ENCODE measurements around the gene CIAO2B.
A peak's percentile ranks its signal among the peaks of the same experiment; 100 is the strongest.
"Not testable (repeated sequence)": the region's sequence is repeated elsewhere in the genome, so short reads cannot be mapped to it uniquely, and the experiment has no call there.

CIAO2B gene

DNA sequence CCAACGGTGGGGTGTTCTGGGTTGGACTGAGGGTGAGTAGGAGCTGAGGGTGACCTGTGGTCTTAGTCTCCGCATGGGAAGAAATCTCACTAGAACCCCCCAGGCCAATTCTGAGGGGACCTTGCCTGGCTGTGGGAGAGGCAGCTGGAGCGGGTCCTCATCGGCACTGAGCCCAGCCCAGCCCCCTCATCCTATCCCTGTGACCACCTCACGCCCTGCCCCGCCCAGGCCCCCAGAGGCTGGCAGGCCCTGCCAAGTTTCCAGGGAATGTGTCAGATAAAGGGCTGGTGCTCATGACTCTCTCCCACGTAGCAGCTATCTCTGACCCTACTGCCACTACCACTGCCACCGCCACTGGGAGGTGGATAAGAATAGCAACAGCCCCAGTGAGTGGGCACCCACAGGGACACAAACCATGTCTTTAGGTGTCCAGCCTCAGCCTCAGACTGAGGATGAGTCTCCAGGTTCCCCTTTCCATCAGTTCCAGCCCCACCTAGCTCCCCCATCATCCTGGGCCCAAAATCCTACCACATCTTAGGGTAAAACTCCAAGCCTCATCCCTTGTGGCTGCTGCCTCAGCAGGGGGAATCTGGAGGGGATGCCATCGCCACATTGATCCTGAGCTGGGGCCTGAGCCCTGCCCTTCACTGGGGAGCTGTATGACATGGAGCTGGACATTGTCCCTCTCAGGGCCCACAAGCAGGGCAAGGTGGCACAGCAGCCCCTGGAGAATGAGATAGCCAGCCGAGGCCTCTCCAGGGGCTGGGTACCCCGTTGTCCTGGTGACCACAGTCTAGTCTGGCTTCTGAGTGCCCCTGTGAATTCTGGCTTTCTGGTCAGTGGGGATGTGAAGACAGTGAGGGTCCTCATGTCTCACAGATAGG, 30.4 kb downstream of the CIAO2B start:
- no peak for DNase-seq (ENCODE audit: low read depth)

DNA sequence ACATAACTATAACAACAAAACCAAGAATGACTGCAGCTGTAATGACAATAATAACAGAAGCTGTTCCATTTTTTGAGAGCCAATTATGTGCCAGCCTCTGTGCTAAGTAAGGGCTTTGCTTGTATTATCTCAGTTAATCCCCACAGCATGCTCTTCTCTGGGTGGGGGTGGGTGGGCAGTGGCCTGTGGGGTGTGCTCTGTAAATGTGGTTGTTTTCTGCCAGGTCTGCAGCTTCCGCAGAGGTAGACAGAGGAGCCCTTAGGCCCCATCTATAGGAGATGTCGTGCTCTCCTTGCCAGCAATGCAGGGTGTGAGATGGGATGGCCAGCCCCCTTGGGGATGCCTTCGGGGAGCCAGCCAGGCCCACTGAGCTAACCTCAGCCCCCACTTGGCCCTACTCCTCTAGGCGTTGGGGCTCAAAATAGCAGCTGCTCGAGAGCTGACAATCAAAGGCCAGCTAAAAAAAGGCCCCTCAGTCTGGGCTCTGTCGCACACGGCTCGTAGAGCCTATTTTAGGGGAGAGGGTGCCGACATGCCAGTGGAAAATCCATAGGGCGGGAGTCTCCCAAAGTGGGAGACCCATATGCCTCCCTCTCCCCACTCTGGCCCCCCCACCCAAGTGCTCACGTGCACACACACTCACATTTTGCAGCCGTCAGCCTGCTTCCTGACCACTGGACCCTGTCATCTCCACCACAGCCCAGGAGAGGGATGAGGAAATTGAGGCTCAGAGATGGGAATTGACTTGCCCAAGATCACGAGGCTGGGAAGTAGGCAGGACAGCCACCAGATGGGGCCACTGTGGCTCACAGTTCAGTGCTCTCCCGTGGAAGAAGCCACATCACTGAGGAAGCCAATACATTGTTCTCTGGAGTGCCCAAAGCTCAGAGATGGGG, 31.3 kb downstream of the CIAO2B start:
- no peak for DNase-seq (ENCODE audit: low read depth)

DNA sequence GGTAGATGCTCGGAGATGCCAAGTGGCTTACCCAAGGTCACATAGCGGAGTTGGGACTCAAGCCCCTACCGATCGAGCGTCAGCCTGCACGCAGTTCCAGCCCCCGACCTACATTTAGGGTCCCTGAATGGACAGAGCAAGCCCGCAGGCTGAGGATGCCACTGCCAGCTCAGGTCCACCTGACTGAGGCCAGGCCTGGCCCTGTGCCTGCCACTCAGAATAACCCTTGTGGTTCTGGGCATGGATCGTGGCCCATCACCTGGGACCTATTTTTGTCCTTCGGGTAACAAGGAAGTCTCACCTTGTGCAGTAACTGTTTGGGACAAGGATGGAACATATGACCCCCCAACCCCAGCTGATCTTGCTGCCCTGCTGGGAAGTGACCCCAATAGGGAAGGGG, 32.6 kb downstream of the CIAO2B start:
- no peak for DNase-seq (ENCODE audit: low read depth)

DNA sequence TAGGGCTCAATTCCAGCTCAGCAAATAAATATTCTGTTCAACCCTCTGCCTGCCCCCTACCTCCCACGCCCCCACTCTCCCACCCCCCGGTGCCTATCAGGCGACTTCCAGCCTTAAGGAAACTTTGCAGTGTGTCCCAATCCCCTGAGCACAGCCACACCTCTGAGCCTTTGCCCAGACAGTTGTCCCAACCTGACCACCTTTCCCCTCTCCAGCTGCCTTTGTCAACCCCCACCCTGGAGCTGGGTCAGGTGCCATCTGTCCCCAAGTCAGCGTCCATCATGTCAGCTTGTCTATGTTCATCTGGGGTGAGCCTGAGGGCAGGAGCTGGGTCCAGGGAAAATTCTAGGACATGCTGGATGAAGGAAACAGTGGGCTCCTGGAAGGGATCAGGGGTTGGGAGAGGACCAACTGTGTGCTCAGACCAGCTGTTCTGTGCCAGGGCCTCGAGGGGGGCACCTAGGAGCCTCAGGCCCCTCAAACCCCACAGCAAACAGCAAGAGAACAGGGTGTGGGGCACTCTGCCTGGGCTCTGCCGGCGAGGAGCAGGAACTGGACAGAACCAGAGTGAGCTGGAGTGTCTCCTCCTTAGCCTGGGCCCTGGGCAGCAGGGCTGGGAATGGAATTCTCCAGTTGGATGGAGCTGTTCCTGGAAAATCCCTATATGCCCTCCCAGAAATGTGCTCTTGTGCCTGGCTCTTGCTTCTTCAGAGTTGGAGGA, 33.3 kb downstream of the CIAO2B start:
- no peak for DNase-seq (ENCODE audit: low read depth)

DNA sequence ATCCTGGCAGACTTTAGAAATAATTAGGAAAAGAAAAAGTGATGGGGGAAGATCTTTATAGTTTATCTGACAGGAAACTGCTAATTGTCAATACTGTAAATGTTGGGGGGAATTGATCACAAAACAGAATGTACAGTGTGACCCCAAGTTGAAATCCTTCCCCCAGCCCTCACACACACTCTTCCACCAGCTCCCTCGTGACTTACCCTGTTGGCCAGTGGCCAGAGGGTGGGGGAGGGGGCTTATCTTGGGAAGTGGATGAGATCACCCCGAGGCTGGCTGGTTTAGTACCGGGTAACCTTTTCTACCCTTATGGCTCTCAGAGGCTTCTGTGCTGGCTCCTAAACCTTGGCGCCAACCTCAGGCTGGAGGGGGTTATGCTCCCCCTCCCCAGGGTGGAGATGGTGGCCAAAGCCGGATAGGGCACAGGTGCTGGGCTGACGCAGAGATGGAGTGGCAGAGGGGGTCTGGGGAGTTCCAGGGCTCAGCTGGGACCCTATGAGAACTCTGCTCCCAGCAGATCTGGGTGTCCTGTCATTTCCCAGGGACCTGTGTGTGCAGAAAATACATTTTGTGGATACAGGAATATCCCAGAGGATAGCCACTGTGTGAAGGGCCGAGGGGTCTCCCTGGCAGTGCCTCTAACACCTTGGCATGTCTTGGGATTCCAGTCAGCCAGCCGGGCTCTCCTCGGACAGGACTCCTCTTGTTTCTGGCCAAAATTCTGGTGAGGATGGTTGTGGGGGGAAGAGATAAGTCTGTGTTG, 34.1 kb downstream of the CIAO2B start:
- DNase-seq (ENCODE audit: low read depth) = no peak

DNA sequence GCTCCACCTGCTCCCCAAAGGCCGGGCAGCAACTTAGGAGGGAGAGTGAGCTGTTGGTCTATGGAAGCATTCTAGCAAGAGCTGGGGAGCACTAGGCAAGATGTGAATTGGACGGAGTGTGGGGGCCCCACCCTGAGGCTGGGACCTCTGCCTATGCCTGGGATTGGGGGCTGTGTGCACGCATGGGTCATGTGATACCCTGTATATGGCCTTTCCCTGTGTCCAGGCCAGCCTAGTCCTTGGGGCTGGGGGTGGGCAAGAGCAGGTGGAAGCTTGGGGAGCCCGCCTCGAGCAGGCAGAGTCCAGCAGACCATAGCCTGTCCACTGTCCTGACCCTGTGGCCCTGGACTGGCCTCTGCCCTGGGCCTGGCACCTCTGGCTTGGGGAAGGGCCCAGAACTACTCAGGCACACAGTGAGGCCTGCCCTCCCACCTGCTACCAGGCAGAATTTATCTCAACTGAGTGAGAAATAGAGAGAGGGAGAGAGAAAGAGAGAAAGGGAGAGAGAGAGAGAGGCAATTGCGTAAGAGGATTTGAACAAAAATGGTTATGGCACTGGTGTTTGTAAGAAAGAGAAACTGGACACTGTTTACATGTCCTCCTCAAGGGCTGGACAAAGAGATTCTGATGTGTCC, 34.8 kb downstream of the CIAO2B start:
- DNase-seq (ENCODE audit: low read depth) = no peak

DNA sequence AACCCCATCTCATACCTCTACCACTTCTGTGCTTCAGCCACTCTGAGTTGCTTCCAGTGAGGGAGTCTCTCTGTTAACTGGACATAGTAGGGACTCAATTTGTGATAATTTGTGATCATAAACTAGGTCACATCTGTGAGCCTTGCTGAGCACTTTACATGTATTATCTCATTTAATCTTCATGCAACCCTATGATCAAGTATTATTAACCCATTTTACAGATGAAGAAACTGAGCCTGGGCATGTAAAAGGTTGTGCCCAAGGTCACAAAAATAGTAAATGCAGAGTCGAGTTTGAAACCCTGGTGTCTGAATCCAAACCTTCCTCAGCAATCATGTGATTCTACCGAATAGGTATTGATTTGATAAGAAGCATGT, 35.3 kb downstream of the CIAO2B start:
- no peak for DNase-seq (ENCODE audit: low read depth)

DNA sequence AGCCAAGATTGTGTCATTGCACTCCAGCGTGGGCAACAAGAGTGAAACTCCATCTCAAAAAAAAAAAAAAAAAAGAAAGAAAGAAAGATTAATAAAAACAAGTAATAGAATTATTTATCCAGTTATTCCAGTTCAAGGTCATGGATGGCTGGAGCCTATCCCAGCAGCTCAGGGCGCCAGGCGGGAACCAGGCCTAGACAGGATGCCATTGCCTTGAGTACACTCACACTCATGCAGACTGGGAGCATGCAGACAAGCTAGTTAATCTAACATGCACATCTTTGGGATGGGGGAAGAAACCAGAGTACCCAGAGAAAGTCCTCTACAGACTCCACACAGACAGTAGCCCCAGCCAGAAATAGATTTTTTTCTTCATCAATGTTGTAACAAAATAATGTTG, 36.0 kb downstream of the CIAO2B start:
- no peak for DNase-seq (ENCODE audit: low read depth)

DNA sequence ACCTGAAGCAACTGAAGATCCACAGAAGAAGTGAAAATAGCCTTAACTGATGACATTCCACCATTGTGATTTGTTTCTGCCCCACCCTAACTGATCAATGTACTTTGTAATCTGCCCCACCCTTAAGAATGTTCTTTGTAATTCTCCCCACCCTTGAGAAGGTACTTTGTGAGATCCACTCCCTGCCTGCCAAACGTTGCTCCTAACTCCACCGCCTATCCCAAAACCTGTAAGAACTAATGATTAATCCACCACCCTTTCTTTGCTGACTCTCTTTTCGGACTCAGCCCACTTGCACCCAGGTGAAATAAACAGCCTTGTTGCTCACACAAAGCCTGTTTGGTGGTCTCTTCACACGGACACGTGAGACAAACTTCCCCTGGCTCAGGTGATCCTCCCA, 37.5 kb downstream of the CIAO2B start:
- not testable (repeated sequence) for DNase-seq (ENCODE audit: low read depth)

DNA sequence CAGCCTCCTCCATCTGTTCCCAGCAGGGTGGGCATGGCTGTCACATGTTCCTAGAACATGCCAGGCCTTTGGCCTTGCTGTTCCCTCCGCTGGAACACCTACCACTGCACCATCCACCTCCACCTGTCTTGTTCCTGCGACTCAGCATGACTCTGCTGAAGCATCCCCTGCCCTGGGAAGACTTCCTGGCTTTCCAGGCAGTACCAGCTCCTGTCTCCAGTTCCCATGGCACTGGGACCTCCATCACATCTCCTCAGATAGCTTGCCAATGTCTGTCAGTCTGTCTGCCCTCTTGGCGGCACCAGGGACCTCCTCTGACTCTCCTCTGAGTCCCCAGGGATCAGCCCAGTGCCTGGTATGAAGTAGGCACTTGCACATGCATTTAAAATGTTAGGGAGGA, 38.2 kb downstream of the CIAO2B start:
- no peak for DNase-seq (ENCODE audit: low read depth)

DNA sequence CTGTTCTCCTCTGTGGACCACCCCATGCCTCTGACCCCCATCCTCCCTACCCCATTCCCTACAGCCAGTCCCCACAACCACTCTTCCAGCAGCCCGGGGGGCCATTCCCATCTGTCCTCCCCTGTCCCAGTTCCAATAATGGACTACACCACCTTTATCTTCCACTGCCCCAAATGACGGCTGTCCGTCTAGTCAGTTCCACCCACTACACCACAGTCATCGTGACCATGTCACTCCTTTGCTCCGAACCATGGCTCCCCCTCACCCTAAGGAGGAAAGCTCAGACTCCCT, 38.6 kb downstream of the CIAO2B start:
- DNase-seq (ENCODE audit: low read depth) = no peak

DNA sequence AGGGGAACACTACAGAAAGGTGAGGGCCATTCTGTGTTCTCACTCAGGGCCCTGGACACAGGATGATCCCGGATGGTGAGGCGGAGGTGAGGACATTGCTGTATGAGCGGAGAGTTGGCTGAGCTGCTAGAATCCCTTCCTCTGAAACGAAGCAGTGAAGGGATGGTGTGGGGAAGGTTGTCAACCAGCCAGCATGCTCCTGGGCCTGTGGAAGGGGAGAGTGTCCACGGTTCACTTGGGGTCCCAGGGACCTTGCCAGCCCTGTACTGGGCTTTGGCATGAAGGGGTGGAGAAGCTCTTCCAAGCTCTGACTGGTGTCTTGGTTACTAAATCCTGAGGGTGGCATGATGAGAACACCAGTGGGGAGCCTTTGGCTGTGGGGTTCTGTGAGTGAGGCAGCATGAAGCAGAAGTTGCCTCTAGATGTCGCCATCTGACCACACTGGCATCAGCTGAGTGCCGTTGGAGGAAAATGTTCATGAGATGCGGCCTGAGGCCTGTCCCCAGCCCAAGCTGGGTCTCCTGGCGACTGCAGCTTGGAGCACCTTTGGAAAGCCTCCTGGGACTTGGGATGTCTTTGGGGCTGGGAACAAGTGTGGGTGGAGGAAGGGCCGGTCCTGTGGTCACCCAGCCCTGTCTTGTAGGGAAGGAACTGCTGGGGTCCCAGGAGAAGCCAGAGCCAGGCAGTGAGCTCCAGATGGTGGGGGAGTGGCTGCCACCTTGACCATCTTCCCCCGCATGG, 39.1 kb downstream of the CIAO2B start:
- peak; percentile 54 for DNase-seq (ENCODE audit: low read depth)

DNA sequence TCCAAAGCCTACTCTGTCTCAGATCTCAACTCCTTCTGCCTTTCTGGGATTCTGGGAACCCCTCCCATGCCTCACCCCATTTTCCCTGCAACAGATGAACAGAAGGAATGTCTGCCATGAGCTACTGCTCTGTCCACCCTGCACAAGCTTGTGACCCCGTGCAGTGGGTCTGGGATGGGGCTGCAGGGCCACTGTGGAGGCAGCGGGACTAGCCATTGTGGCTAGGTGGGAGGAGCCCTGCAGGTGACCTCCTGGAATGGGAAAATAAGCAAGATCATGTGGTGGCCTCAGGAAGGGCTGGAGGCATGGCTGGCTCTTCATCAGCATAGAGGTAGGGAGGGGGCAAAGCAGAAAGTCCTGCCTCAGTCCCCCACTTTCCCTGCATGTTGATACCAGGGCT, 40.1 kb downstream of the CIAO2B start:
- DNase-seq (ENCODE audit: low read depth) = no peak

DNA sequence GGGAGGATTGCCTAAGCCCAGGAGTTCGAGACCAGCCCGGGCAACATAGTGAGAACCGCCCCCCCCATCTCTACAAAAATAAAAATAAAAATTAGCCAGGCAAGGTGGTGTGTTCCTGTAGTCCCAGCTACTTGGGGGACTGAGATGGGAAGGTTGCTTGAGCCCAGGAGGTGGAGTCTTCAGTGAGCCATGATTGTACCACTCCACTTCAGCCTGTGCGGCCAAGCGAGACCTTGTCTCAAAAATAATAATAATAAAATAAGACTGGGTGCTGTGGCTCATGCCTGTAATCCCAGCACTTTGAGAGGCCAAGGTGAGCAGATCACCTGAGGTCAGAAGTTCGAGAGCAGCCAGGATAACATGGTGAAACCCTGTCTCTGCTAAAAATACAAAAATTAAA, 42.4 kb downstream of the CIAO2B start:
- DNase-seq (ENCODE audit: low read depth) = no peak

DNA sequence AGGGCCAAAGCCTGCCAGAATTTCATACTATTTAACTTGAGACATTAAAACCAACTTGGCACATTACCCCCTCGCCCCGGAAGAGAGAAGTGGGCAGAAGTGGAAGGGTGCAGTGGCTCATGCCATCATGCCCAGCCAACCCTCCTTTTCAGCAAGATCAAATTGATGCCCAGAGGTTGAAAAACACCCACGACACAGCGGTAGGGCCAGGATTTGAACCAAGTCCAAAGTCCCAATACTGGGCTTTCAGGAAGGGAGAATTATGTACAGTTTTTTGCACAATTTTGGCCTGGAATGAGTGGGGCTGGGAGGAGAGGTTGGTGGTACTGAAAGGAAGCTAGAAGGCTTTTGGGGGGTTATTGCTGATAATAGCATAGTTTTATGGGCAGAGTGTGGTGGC, 42.8 kb downstream of the CIAO2B start:
- no peak for DNase-seq (ENCODE audit: low read depth)

DNA sequence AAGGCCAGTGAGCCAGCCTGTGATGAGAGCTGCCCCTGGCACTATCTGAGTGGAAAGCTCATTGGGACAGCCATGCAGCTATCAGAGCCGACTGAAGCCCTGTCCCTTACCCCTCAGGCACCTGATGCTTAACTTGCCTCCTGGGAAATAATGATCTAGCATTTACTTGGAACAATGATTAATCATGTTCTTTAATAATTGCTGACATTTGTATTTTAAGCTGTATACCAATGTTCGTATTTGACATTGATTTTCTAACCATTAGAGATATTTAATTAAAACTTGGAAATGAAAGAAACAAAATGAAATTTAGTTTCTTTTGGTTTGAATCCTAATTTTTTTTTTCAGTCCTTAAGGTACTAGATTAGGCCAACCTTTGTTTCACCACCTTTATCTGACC, 43.4 kb downstream of the CIAO2B start:
- no peak for DNase-seq (ENCODE audit: low read depth)

DNA sequence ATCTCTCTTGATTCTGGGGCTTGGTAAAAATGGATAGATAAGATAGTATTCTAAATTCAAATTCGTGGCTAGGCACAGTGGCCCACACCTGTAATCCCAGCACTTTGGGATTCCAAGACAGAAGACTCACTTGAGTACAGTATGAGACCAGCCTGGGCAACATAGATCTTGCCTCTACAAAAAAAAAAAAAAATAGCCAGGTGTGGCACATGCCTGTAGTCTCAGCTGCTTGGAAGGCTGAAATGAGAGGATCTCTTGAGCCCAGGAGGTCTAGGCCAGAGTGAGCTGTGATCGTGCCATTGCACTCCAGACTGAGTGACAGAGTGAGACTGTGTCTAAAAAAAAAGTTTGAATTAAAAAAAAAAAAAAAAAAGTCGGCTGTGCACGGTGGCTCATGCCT, 44.6 kb downstream of the CIAO2B start:
- DNase-seq (ENCODE audit: low read depth) = no peak

DNA sequence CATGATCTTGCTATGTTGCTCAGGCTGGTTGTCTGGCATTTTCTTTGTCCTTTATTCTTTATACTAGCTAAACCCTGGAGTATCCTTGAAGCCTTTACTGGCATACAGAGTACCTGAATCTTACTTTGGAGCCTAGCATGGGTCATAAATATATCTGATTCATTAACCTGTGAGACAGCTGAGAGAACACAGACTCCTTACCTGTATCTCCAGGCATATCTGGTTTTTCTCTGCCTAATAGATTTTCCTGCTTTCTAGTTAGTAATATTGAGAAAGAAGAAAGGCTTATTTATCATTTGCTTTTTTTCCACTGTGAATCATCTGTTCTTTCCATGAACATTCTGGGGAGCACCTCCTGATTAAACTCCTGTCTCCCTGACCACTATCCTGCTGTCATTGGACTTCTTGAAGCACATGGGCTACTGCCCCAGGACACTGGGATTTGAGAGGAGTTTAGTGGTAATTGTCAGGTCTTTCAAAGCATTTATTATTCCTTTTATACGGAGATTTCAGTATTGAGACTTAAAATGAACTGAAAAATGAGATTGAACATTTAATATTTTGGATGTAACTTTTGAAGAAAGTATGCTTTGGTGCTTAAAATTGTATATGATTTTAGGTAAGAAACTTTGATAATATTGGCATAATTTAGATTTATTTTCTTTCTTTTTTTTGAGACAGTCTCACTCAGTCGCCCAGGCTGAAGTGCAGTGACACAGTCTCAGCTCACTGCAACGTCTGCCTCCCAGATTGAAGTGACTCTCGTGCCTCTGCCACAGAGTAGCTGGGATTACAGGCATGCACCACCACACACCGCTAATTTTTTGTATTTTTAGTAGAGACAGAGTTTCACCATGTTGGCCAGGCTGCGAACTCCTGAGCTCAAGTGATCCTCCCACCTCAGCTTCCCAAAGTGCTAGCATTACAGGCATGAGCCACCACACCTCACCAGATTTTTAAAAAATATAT, 45.3 kb downstream of the CIAO2B start:
- DNase-seq (ENCODE audit: low read depth) = no peak

DNA sequence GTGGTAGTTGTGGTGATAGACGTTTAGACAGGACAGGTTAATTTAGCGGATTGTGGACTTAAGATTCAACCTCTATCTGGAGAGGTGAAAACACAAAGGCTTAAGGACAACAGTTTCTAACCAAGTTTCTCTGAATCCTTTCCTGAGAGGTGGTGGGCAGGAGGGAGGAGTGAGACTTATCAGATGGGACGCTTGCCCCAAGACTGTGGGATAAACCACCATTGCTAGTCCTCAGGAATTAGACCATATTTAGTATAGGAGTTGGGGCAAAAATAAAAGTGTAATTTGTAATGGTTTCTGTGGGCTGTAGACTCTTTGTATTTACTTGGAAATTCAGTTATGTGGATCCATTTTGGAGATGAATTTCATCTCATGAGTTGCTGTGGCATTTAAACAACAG, 47.3 kb downstream of the CIAO2B start:
- DNase-seq (ENCODE audit: low read depth) = no peak

DNA sequence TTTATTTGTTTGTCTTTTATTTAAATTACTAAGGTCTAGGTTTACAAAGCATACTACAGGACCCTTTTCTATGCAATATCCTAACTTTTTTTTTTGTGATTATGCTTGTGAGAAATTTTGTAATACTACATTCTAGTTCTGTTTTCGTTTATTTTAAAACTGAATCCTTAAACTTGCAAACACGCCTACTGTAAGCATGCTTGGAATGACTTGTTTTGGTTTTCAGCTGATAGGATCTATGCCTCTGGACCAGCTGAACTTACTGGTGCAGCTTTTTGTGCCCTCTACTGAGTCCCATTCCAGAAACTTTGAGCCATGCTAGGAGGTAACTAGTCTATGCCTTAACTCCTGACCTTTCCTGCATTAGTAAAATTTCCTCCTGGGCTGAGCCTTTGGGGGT, 47.9 kb downstream of the CIAO2B start:
- DNase-seq (ENCODE audit: low read depth) = no peak
